Tibial artery (tissue), 4 donors: ENCODE data around the gene NOPCHAP1.
A peak's percentile ranks its signal among the peaks of the same experiment; 100 is the strongest.
"Not testable (repeated sequence)": the region's sequence is repeated elsewhere in the genome, so short reads cannot be mapped to it uniquely, and the experiment has no call there.

ENCODE experiments used
- DNase-seq, 2 donors: peaks; one replicate each; pipeline ENCODE4 v3.0.0-alpha.2; 2019
- H3K27ac ChIP-seq, 2 donors: fragments of 200-600 bp; sonication (generic) in 1 of 2; 1 replicate in 1 of 2; 2 replicates in 1 of 2; pipeline ENCODE4 v1.5.1; 2018 to 2019; ENCODE audit warnings: mild to moderate bottlenecking in 1 of 2
- H3K27me3 ChIP-seq, 2 donors: fragments of 200-600 bp; sonication (generic) in 1 of 2; one replicate each; pipeline versions ENCODE4 v1.5.1 to v1.6.0; 2016 to 2019
- H3K36me3 ChIP-seq, 3 donors: fragments of 200-600 bp; sonication (generic) in 2 of 3; one replicate each; pipeline ENCODE4 v1.5.1; 2016 to 2019; ENCODE audit warnings: mild to moderate bottlenecking in 2 of 3
- H3K4me1 ChIP-seq, 4 donors: fragments of 200-600 bp; sonication (generic) in 2 of 4; 1 replicate in 3 of 4; 2 replicates in 1 of 4; pipeline ENCODE4 v1.5.1; 2016 to 2019
- H3K4me3 ChIP-seq, 2 donors: fragments of 200-600 bp; sonication (generic) in 1 of 2; 1 replicate in 1 of 2; 2 replicates in 1 of 2; pipeline ENCODE4 v1.5.1; 2018 to 2019; ENCODE audit warnings: mild to moderate bottlenecking in 2 of 2
- H3K9me3 ChIP-seq, 3 donors: fragments of 200-600 bp; sonication (generic) in 1 of 3; one replicate each; pipeline ENCODE4 v1.5.1; 2016 to 2019
- CTCF ChIP-seq, 2 experiments: fragments of 200-600 bp in 1 of 2; fragments of 450-650 bp in 1 of 2; IDR thresholded peaks; one replicate each; pipeline ENCODE4 v1.5.1; 2017 to 2019; ENCODE audit warnings: antibody characterized with exemption in 2 of 2, mild to moderate bottlenecking in 1 of 2, moderate library complexity in 1 of 2
- intact Hi-C: fragments of 100-400 bp; cut with DNase I; formaldehyde crosslinking; loops from one replicate; pipeline ENCODE4 v1.15.0; 2023; ENCODE audit warnings: low total_unique reads

The NOPCHAP1 gene

GRCh38 chr12:104944252-104944651, 41.9 kb upstream of the NOPCHAP1 start:
- H3K27ac ChIP-seq = no peak overlapping the region
- intact Hi-C loops = no loop called here
- no peaks in the 10 kb centered on the region for H3K36me3 ChIP-seq
- DNase-seq = no peak
- H3K9me3 ChIP-seq = no peaks in the 10 kb centered on the region
- H3K27me3 ChIP-seq = no peaks in the 10 kb centered on the region
- TF ChIP-seq CTCF (IDR thresholded peaks at IDR 0.05) = no peak
- H3K4me3 ChIP-seq = no peak overlapping the region
- H3K4me1 ChIP-seq = peaks cover 0 to 1% (median under 1%) of the 10 kb centered on the region in 4 donors

- H3K4me1 ChIP-seq = peaks cover 0 to 27% (median 5%) of the 10 kb centered on the region in 4 donors
- DNase-seq, H3K36me3 ChIP-seq, H3K27me3 ChIP-seq, H3K9me3 ChIP-seq, H3K4me3 ChIP-seq, H3K27ac ChIP-seq, intact Hi-C loops: not testable (repeated sequence)
These were observed 37.4 kb upstream of the NOPCHAP1 start for GRCh38 chr12:104948716-104949115.

- H3K9me3 ChIP-seq = no peaks in the 10 kb centered on the region
- no peaks in the 10 kb centered on the region for H3K27me3 ChIP-seq
- no peak for DNase-seq
- peaks cover 0 to 47% (median 7%) of the 10 kb centered on the region in 4 donors for H3K4me1 ChIP-seq
- no peaks in the 10 kb centered on the region for H3K36me3 ChIP-seq
- H3K4me3 ChIP-seq = no peak overlapping the region
- intact Hi-C loops = no loop called here
- TF ChIP-seq CTCF (IDR thresholded peaks at IDR 0.05) = no peak
- H3K27ac ChIP-seq = peak overlapping the region; percentile 65 to 74
These were observed 34.2 kb upstream of the NOPCHAP1 start for GRCh38 chr12:104951759-104952509.

GRCh38 chr12:104952816-104953215, 33.3 kb upstream of the NOPCHAP1 start:
- Histone ChIP-seq H3K9me3 (no peaks in the 10 kb centered on the region), H3K4me1 (peaks cover 0 to 47% (median 7%) of the 10 kb centered on the region in 4 donors), H3K4me3 (no peak overlapping the region), H3K36me3 (no peaks in the 10 kb centered on the region), H3K27me3 (no peaks in the 10 kb centered on the region), H3K27ac (peak overlapping the region; percentile 65 to 74)
- no peak for TF ChIP-seq CTCF (IDR thresholded peaks at IDR 0.05)
- intact Hi-C loops = no loop called here
- DNase-seq = no peak

GRCh38 chr12:104953323-104953722, 32.8 kb upstream of the NOPCHAP1 start:
- no peaks in the 10 kb centered on the region for H3K9me3 ChIP-seq
- peak overlapping the region; percentile 65 to 74 for H3K27ac ChIP-seq
- no peaks in the 10 kb centered on the region for H3K36me3 ChIP-seq
- H3K27me3 ChIP-seq = no peaks in the 10 kb centered on the region
- no peak overlapping the region for H3K4me3 ChIP-seq
- peaks cover 0 to 47% (median 7%) of the 10 kb centered on the region in 4 donors for H3K4me1 ChIP-seq
- no peak for TF ChIP-seq CTCF (IDR thresholded peaks at IDR 0.05)
- no peak for DNase-seq
- intact Hi-C loops = no loop called here

- TF ChIP-seq CTCF (IDR thresholded peaks at IDR 0.05) = no peak
- Histone ChIP-seq H3K27me3 (no peaks in the 10 kb centered on the region), H3K36me3 (no peaks in the 10 kb centered on the region), H3K9me3 (no peaks in the 10 kb centered on the region), H3K27ac (peak overlapping the region; percentile 91 to 95), H3K4me3 (no peak overlapping the region), H3K4me1 (peaks cover 0 to 64% (median 16%) of the 10 kb centered on the region in 4 donors)
- intact Hi-C loops = no loop called here
- no peak for DNase-seq
These were observed 30.4 kb upstream of the NOPCHAP1 start for GRCh38 chr12:104955703-104956102.
